ENCODE results near the gene PRXL2B.

PRXL2B gene

DNA sequence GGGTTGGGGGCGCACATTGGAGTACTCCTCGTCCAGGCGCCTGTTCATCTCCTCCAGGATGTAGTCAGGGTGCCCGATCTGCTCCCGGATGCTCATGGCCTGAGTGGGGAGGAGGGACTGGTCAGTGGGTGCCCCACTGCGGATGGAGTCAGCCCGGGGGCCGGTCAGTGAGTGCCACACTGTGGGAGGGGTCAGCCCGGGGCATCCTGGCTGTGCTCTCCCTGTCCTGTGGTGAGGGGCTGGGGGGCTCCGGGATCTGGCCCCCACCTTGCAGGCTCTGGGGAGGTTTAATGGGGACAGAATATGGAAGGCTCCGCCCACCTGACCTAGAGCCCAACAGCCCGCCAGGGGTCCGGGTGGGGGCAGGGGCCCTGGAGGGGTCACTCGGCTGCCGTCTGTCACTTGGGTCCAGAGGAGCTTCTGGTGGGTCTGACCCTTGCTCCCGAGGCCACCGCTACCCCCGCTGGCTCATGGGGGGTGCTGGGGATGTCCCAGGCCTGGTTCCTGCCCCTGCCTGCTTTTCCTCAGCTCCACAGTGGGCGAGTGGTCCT lies 8.8 kb downstream of the PRXL2B start:
- Histone ChIP-seq H2AFZ (ENCODE audit: low read length, unreplicated experiment) (no peak overlapping the region), H3K4me3 (ENCODE audit: low read depth, low read length) (no peak overlapping the region), H3K79me2 (ENCODE audit: control insufficient read depth, insufficient read depth, low read length, unreplicated experiment) (no peaks in the 10 kb centered on the region), H3K27ac (ENCODE audit: low read depth, low read length) (no peak overlapping the region), H3K36me3 (ENCODE audit: insufficient read depth, low read length) (no peaks in the 10 kb centered on the region), H3K4me1 (ENCODE audit: control insufficient read depth, insufficient read depth, low read length, unreplicated experiment) (no peaks in the 10 kb centered on the region), H3K27me3 (ENCODE audit: insufficient read depth, low read length) (no peaks in the 10 kb centered on the region)

DNA sequence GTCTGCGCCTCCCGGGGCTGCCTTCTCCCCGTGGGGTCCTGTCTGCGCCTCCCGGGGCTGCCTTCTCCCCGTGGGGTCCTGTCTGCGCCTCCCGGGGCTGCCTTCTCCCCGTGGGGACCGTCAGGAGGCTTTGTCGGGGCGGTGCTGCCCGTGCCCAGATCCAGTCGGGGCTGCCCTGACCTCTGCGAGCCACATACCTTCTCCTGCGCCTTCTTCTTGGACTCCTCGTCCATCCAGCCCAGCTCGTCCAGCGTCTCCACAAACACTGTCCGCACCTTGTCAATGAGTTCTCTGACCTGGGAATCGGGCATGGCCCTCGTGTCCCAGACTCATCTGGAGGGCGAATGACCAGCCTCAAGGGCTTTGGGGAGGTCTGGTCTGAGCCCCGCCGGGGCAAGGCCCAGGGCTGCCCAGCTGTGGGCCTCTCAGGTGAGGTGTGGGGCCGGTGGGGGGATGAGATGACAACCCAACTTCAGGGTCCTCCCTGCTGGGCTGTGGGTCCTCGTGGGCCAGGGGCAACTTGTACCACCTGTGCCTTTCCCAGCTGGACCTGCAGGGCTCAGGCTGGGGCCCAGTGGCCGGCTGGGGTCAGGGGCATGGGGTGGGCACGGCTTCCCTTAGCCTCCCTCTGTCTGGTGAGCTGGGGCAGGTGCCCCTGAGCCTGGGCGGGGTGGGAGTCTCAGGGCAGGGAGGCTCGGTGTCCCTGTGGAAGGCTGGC lies 9.4 kb downstream of the PRXL2B start:
- Histone ChIP-seq H3K27ac (ENCODE audit: low read depth, low read length) (no peak overlapping the region), H3K36me3 (ENCODE audit: insufficient read depth, low read length) (no peaks in the 10 kb centered on the region), H3K27me3 (ENCODE audit: insufficient read depth, low read length) (peaks cover 3% of the 10 kb centered on the region; the same call in 1 of the 2 replicates), H2AFZ (ENCODE audit: low read length, unreplicated experiment) (no peak overlapping the region), H3K4me1 (ENCODE audit: control insufficient read depth, insufficient read depth, low read length, unreplicated experiment) (no peaks in the 10 kb centered on the region), H3K79me2 (ENCODE audit: control insufficient read depth, insufficient read depth, low read length, unreplicated experiment) (no peaks in the 10 kb centered on the region), H3K4me3 (ENCODE audit: low read depth, low read length) (no peak overlapping the region)

DNA sequence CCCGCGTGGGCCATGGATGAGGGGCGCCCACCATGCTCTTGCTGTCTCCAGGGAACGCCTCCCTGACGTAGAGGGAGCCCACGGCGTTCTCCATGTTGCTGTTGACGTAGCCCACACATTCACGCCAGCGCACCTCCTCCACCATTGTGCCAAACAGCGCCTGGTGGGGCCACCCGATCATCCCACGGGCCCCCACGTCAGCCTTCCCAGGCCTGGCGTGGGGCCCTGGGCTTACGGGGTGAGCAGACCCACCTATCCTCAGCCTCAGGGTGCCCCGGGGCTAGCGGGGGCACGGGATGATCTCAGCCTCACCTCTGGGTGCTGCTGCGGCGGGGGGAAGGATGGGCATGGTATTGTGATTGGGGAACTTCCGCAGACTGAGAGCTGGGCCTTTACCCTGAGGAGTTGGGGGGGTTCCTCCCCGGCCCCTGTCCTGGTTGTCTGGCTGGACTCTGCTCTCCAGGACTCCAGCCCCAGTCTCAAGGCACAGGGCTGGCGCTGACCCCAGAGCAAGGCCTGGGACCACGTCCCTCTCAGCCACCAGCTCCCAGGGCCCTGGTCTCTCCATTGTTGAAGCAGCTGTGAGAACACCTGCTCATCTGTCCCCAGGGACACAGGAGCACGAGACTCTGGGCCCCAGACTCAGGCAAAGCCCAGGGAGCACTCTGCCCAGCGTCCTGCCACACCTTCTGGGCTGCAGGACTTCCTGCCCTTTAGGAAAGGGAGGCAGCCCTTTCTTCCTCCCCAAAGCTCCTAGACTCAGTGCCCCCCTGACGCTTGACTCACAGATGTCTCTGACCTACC lies 10.2 kb downstream of the PRXL2B start:
- Histone ChIP-seq H3K4me1 (ENCODE audit: control insufficient read depth, insufficient read depth, low read length, unreplicated experiment) (no peaks in the 10 kb centered on the region), H2AFZ (ENCODE audit: low read length, unreplicated experiment) (no peak overlapping the region), H3K27ac (ENCODE audit: low read depth, low read length) (no peak overlapping the region), H3K27me3 (ENCODE audit: insufficient read depth, low read length) (peaks cover 10% of the 10 kb centered on the region; the same call in 1 of the 2 replicates), H3K79me2 (ENCODE audit: control insufficient read depth, insufficient read depth, low read length, unreplicated experiment) (no peaks in the 10 kb centered on the region), H3K36me3 (ENCODE audit: insufficient read depth, low read length) (no peaks in the 10 kb centered on the region), H3K4me3 (ENCODE audit: low read depth, low read length) (no peak overlapping the region)

DNA sequence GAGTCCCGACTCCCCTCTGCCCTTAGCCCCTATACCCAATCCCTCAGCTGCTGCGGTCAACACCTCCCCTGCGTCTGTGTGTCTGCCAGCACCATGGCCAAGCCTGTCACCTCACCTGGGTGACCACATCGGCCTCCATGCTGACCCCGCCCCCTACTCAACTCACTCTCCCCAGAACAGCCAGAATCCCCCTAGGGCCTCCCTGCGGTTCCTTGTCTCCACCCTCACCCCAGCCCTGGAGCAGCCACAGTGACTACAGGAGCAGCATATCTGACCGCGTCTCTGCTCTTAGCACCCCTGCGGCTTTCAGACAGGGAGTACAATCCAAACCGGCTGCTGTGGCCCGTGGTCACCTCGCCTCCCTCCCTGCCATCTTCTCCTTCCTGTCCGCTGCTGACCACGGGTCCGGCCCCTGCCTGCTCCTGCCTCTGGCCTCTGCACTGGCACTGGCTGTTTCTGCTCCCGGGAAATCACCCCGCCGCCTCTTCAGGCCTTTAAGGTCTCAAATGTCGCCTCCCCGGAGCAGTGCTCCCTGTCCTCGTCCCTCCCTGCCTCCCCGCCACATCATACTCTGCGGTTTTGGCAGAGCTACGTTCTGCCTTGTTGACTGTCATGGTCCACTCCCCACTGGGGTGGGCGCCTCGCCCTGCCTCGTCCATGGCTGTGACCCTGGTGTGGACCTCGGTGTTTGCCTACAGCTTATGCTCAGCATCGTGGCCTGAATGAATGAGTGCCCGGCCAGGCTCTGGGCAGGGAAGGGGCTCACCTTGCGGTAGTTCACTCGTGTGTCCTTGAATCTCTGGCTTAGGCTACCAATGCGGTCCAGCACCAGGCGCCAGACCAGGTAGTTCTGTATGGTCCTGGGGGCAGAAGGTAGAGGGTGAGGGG lies 11.1 kb downstream of the PRXL2B start:
- no peak overlapping the region for H3K27ac ChIP-seq (ENCODE audit: low read depth, low read length)
- no peaks in the 10 kb centered on the region for H3K36me3 ChIP-seq (ENCODE audit: insufficient read depth, low read length)
- H3K79me2 ChIP-seq (ENCODE audit: control insufficient read depth, insufficient read depth, low read length, unreplicated experiment): no peaks in the 10 kb centered on the region
- no peak overlapping the region for H3K4me3 ChIP-seq (ENCODE audit: low read depth, low read length)
- peaks cover 14% of the 10 kb centered on the region; the same call in 1 of the 2 replicates for H3K27me3 ChIP-seq (ENCODE audit: insufficient read depth, low read length)
- H3K4me1 ChIP-seq (ENCODE audit: control insufficient read depth, insufficient read depth, low read length, unreplicated experiment): no peaks in the 10 kb centered on the region
- H2AFZ ChIP-seq (ENCODE audit: low read length, unreplicated experiment): no peak overlapping the region

DNA sequence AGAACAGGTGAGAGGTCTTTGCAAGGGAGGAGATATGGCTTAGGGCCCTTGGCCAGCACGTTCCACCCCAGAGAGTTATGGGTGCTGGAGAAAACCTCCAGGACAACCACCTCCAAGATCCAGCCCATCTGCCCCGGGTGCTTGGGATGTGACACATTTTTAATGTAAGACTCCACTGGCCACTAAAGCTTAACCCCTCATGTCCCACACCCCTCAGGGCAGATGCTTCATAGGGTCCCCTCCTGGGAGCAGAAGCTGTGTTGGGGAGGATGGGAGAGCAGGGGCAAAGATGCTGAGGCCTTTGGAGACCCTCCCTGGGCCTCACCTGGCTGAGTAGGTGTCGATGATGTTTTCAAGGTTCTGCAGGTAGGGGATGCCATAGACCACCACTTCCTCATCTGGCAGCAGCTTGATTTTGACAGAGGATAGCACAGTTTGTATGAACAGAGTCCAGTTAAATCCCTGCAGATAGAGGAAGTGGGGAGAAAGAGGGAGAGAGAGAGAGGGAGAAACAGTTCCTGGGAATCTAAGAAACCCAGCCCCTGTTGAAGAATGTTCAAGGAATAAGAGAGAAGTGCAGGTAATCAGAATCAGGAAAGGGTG lies 11.9 kb downstream of the PRXL2B start:
- H3K27ac ChIP-seq (ENCODE audit: low read depth, low read length): no peak overlapping the region
- no peak overlapping the region for H2AFZ ChIP-seq (ENCODE audit: low read length, unreplicated experiment)
- H3K4me1 ChIP-seq (ENCODE audit: control insufficient read depth, insufficient read depth, low read length, unreplicated experiment): no peaks in the 10 kb centered on the region
- H3K36me3 ChIP-seq (ENCODE audit: insufficient read depth, low read length): no peaks in the 10 kb centered on the region
- H3K4me3 ChIP-seq (ENCODE audit: low read depth, low read length): no peak overlapping the region
- H3K79me2 ChIP-seq (ENCODE audit: control insufficient read depth, insufficient read depth, low read length, unreplicated experiment): no peaks in the 10 kb centered on the region
- H3K27me3 ChIP-seq (ENCODE audit: insufficient read depth, low read length): peaks cover 22% of the 10 kb centered on the region; the same call in 1 of the 2 replicates

DNA sequence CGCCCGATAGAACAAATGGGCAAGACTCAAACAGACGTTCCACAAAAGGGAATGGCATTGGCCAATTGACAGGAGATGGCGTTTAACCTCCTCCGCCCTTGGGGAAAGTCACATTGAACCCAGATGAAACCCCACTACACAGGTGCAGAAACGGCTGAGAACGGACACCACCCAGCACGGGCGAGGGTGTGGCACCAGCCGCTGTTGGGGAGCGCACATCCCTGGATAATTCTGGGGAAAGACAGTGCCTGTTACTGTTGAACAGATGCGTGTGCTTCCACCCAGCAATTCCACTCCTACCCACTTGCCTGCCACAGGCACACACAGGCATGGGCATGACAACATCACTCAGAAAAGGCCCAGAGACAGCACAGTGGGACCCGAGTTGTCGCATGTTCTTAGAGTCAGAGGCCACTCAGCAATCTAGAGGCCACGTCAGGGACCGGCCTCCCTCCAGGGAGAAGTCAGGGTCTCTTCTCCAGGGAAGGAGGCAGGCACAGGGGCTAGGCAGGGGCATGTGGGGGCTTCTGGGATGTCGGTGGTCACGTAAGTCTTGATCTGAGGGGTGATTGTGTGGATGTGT lies 15.2 kb downstream of the PRXL2B start:
- Histone ChIP-seq H3K4me1 (ENCODE audit: control insufficient read depth, insufficient read depth, low read length, unreplicated experiment) (no peaks in the 10 kb centered on the region), H3K79me2 (ENCODE audit: control insufficient read depth, insufficient read depth, low read length, unreplicated experiment) (no peaks in the 10 kb centered on the region), H3K36me3 (ENCODE audit: insufficient read depth, low read length) (no peaks in the 10 kb centered on the region), H3K4me3 (ENCODE audit: low read depth, low read length) (no peak overlapping the region), H3K27ac (ENCODE audit: low read depth, low read length) (no peak overlapping the region), H2AFZ (ENCODE audit: low read length, unreplicated experiment) (no peak overlapping the region), H3K27me3 (ENCODE audit: insufficient read depth, low read length) (peaks cover 31% of the 10 kb centered on the region; the same call in 1 of the 2 replicates)

DNA sequence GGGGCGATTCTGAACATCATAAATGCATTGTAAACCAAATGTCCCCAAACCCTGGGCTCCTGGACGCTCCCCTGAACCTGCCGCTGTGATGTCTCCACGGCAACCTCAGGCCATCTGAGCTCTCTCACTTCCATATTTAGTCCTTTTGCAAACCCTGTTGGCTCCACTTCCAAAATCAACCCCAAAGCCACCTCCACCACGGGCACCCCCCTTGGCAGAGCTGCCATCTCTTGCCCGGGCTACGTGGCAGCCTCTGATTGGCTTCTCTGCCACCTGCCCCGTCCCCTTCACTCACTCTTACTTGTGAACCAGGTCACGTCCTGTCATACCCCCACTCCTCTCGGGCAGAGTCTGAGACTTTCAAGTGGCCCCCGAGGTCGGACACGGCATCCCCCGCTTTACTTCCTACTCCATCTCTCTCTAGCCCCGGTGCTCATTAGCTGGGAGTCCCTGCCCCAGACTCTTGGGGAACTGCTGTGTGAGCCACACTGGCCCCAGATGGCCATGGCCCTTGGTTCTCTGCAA lies 15.8 kb downstream of the PRXL2B start:
- Histone ChIP-seq H3K27me3 (ENCODE audit: insufficient read depth, low read length) (peaks cover 31% of the 10 kb centered on the region; the same call in 1 of the 2 replicates), H2AFZ (ENCODE audit: low read length, unreplicated experiment) (no peak overlapping the region), H3K4me1 (ENCODE audit: control insufficient read depth, insufficient read depth, low read length, unreplicated experiment) (no peaks in the 10 kb centered on the region), H3K27ac (ENCODE audit: low read depth, low read length) (no peak overlapping the region), H3K4me3 (ENCODE audit: low read depth, low read length) (no peak overlapping the region), H3K36me3 (ENCODE audit: insufficient read depth, low read length) (no peaks in the 10 kb centered on the region), H3K79me2 (ENCODE audit: control insufficient read depth, insufficient read depth, low read length, unreplicated experiment) (no peaks in the 10 kb centered on the region)

DNA sequence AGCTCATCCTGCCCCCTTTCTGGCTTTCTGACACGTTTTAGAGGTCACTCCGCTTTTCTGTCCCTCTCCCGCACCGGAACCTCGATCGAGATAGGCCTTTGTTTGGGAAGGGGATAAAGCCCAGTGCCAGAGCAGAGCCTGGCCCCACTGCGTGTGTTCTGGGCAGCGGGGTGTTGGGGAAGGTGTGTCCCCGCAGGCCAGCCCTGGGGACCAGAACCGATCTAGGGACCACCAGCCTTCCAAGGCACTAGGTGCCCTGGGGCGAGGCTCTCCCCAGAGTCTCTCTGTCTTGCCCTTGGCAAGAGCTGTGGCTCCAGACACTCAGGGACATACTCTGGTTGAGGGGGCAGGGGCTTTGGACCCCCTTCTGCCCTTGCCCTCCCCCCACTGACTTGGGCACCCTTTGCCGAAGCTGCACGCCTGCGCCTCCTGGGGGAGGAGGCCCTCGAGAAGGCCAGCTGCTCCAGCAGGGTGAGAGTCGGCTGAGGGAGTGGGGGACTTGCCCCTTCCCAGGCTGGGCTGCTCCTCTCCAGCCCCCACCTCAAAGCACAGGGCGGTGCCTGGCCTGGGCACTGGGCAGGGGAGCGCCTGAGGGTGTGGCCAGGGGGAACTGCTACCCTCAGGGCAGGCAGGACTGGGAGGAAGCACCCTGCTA lies 16.4 kb downstream of the PRXL2B start:
- Histone ChIP-seq H3K36me3 (ENCODE audit: insufficient read depth, low read length) (no peaks in the 10 kb centered on the region), H3K4me3 (ENCODE audit: low read depth, low read length) (no peak overlapping the region), H3K27ac (ENCODE audit: low read depth, low read length) (no peak overlapping the region), H3K27me3 (ENCODE audit: insufficient read depth, low read length) (peaks cover 31% of the 10 kb centered on the region; the same call in 1 of the 2 replicates), H3K4me1 (ENCODE audit: control insufficient read depth, insufficient read depth, low read length, unreplicated experiment) (no peaks in the 10 kb centered on the region), H3K79me2 (ENCODE audit: control insufficient read depth, insufficient read depth, low read length, unreplicated experiment) (no peaks in the 10 kb centered on the region), H2AFZ (ENCODE audit: low read length, unreplicated experiment) (no peak overlapping the region)

DNA sequence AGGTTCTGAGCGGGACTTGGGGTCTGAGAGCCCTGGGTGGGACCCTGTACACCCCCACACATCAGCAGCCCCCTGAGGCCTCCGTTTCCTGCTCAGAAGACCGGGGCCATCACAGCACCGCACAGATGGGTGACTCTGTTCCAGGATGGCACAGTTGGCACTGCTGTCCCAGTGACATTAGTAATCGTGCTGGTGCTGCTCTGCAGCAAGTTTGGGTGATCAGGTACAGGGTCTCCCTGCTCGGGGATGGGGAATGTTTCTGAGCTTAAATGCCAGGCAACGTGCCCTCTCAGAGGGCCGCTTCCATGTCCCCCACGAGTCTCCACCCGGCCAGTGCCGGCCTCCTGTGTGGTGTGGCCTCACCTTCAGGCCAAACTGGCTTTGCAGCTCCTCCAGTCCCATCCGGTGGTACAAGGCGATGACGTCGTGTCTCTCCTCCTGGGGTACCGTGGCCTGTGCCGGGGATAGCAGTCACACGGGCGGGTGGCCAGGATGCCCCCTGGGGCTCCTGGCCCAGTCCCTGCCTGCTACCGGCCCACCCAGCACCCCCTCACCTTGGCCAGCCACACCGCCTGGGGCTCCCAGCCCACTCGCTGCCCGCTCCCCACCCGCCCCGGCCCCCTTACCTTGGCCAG lies 17.1 kb downstream of the PRXL2B start:
- H3K36me3 ChIP-seq (ENCODE audit: insufficient read depth, low read length): no peaks in the 10 kb centered on the region
- H3K79me2 ChIP-seq (ENCODE audit: control insufficient read depth, insufficient read depth, low read length, unreplicated experiment): no peaks in the 10 kb centered on the region
- no peak overlapping the region for H3K4me3 ChIP-seq (ENCODE audit: low read depth, low read length)
- peaks cover 31% of the 10 kb centered on the region; the same call in 1 of the 2 replicates for H3K27me3 ChIP-seq (ENCODE audit: insufficient read depth, low read length)
- no peak overlapping the region for H3K27ac ChIP-seq (ENCODE audit: low read depth, low read length)
- H2AFZ ChIP-seq (ENCODE audit: low read length, unreplicated experiment): no peak overlapping the region
- H3K4me1 ChIP-seq (ENCODE audit: control insufficient read depth, insufficient read depth, low read length, unreplicated experiment): no peaks in the 10 kb centered on the region

All from ACC112 (cell line).